K562 (cell line): Measurements from ENCODE around the gene SLC27A2. TPM values are rescaled to one million over a fixed set of nuclear protein-coding genes. Genes with fewer than 3 reads are reported as not detected.

Source experiments
- ATAC-seq: fragments of 200-7000 bp; cut with Tn5 transposase; 3 replicates; pipeline ENCODE4 v1.9.1; 2020; ENCODE audit warnings: moderate library complexity
- BruUV-seq: library from RNA; stranded (reverse); fragments of 400-500 nt; replicated peaks from 2 replicates; lab custom pipeline; 2021; lab: Mats Ljungman, UMichigan
- CTCF ChIA-PET: fragments of 300-600 bp; formaldehyde crosslinking; extraction: SDS; loops from one replicate; lab custom pipeline; 2021; ENCODE audit warnings: low intra/inter-chr PET ratio; lab: Yijun Ruan, JAX
- POLR2A ChIA-PET: fragments of 300-600, 350-650 bp; sonication (Branson Sonifier 250); formaldehyde crosslinking; extraction: SDS; loops from one replicate; lab custom pipeline; 2021; ENCODE audit warnings: antibody characterized with exemption, inconsistent platforms; lab: Yijun Ruan, JAX
- DNase-seq, 4 experiments: peaks; one replicate each; pipeline versions ENCODE4 v3.0.0 to v3.0.0-alpha.2; 2011 to 2018; ENCODE audit warnings: low spot score in 3 of 4, mixed read lengths in 3 of 4; ENCODE audit errors: extremely low read depth in 1 of 4
- FAIRE-seq: peaks from 2 replicates; lab custom pipeline; 2011; peaks lifted over from hg19 to GRCh38; lab: Jason Lieb, UNC
- H2AFZ ChIP-seq: 2 replicates; pipeline ENCODE4 v1.6.0; 2011; ENCODE audit warnings: low read depth, low read length, control low read depth, inconsistent platforms
- H3K27ac ChIP-seq: fragments of 200-600 bp; 3 replicates; pipeline ENCODE4 v1.8.0; 2011; ENCODE audit warnings: low read depth, mild to moderate bottlenecking, control low read depth, inconsistent platforms, low read length, moderate library complexity, mixed read lengths; ENCODE audit errors: extremely low read depth
- H3K27me3 ChIP-seq, 2 experiments: fragments of 300-600 bp in 1 of 2; 2 replicates in 1 of 2; 3 replicates in 1 of 2; pipeline versions ENCODE4 v1.6.0 to v1.8.0; 2011; ENCODE audit warnings: inconsistent platforms in 2 of 2, low read length in 2 of 2, mild to moderate bottlenecking in 1 of 2, mixed read lengths in 1 of 2, moderate library complexity in 1 of 2; ENCODE audit not compliant: control insufficient read depth in 2 of 2, insufficient read depth in 2 of 2
- H3K36me3 ChIP-seq: fragments of 300-600 bp; 3 replicates; pipeline ENCODE4 v1.8.0; 2011; ENCODE audit warnings: mild to moderate bottlenecking, low read length, inconsistent platforms; ENCODE audit not compliant: control insufficient read depth, insufficient read depth
- H3K4me1 ChIP-seq, 2 experiments: fragments of 200-600 bp in 1 of 2; replicated peaks in 1 of 2; 2 replicates in 1 of 2; 3 replicates in 1 of 2; pipeline versions ENCODE4 v1.5.1 to v1.8.0; 2011; ENCODE audit warnings: inconsistent platforms in 2 of 2, low read length in 2 of 2, mild to moderate bottlenecking in 1 of 2, mixed read lengths in 1 of 2, moderate library complexity in 1 of 2; ENCODE audit not compliant: control insufficient read depth in 2 of 2, insufficient read depth in 2 of 2
- H3K4me2 ChIP-seq: 2 replicates; pipeline ENCODE4 v1.6.1; 2011; ENCODE audit warnings: low read length, control low read depth, inconsistent platforms, mixed read lengths; ENCODE audit not compliant: insufficient read depth
- H3K4me3 ChIP-seq: fragments of 200-600 bp; sonication (generic), shearing (Covaris generic); 2 replicates; pipeline ENCODE4 v1.5.1; 2016; ENCODE audit warnings: control low read depth, inconsistent platforms
- H3K79me2 ChIP-seq: fragments of 200-600 bp; 3 replicates; pipeline ENCODE4 v1.8.0; 2011; ENCODE audit warnings: low read length, inconsistent platforms; ENCODE audit not compliant: control insufficient read depth, insufficient read depth
- H3K9ac ChIP-seq, 2 experiments: 2 replicates each; pipeline versions ENCODE4 v1.6.0 to v1.6.1; 2011; ENCODE audit warnings: low read depth in 2 of 2, low read length in 2 of 2, control low read depth in 1 of 2, inconsistent platforms in 1 of 2, mild to moderate bottlenecking in 1 of 2, mixed read lengths in 1 of 2; ENCODE audit not compliant: insufficient read depth in 1 of 2
- H3K9me1 ChIP-seq: one replicate; pipeline ENCODE4 v1.6.0; 2011; ENCODE audit warnings: inconsistent platforms, mild to moderate bottlenecking, low read length, moderate library complexity; ENCODE audit not compliant: control insufficient read depth, insufficient read depth
- H3K9me3 ChIP-seq: replicated peaks from 2 replicates; pipeline ENCODE4 v1.5.1; 2011; ENCODE audit warnings: low read depth, low read length, inconsistent platforms; ENCODE audit not compliant: control insufficient read depth, insufficient read depth
- H4K20me1 ChIP-seq: replicated peaks from 2 replicates; pipeline ENCODE4 v1.6.1; 2011; ENCODE audit warnings: low read length, inconsistent platforms, mixed read lengths; ENCODE audit not compliant: control insufficient read depth, insufficient read depth
- BRF1 ChIP-seq: IDR thresholded peaks from 3 replicates; pipeline ENCODE4 v1.6.1; 2011; ENCODE audit warnings: borderline replicate concordance, mild to moderate bottlenecking; ENCODE audit not compliant: insufficient read length; ENCODE audit errors: extremely low read depth
- CBX3 ChIP-seq, 2 experiments: IDR thresholded peaks; 1 replicate in 1 of 2; 2 replicates in 1 of 2; pipeline ENCODE4 v1.6.1; 2012; ENCODE audit warnings: inconsistent platforms in 2 of 2, low read length in 2 of 2, borderline replicate concordance in 1 of 2, control low read depth in 1 of 2
- DDX20 ChIP-seq: fragments of 450-650 bp; IDR thresholded peaks from 2 replicates; pipeline ENCODE4 v1.6.1; 2016; ENCODE audit warnings: missing genetic modification characterization, low read depth, mild to moderate bottlenecking, missing compliant biosample characterization, moderate library complexity
- DIDO1 ChIP-seq: fragments of 450-650 bp; IDR thresholded peaks from 2 replicates; pipeline ENCODE4 v1.6.1; 2016; ENCODE audit warnings: low read depth, missing biosample characterization, missing genetic modification characterization
- FOSL1 ChIP-seq: fragments of 200-800 bp; sonication (Bioruptor generic); conservative IDR thresholded peaks from 2 replicates; pipeline ENCODE4 v1.6.1; 2016; ENCODE audit warnings: missing genetic modification characterization, missing compliant biosample characterization
- NFRKB ChIP-seq: fragments of 450-650 bp; IDR thresholded peaks from 2 replicates; pipeline ENCODE4 v1.6.1; 2016; ENCODE audit warnings: low read depth
- SRSF3 ChIP-seq: fragments of 200-400 bp; formaldehyde crosslinking; IDR thresholded peaks from 2 replicates; pipeline ENCODE4 v1.6.1; 2016; ENCODE audit warnings: mild to moderate bottlenecking, low read length, moderate library complexity; ENCODE audit not compliant: insufficient read depth
- TCF3 ChIP-seq: sonication (generic); formaldehyde crosslinking; IDR thresholded peaks from 2 replicates; pipeline ENCODE4 v1.4.0; 2020; ENCODE audit warnings: mild to moderate bottlenecking, missing genetic modification reagents
- ZBTB17 ChIP-seq: fragments of 450-650 bp; formaldehyde crosslinking; IDR thresholded peaks from 2 replicates; pipeline ENCODE4 v1.4.0; 2020; ENCODE audit warnings: mild to moderate bottlenecking
- ZNF212 ChIP-seq: fragments of 450-650 bp; formaldehyde crosslinking; IDR thresholded peaks from 2 replicates; pipeline ENCODE4 v1.4.0; 2020; ENCODE audit warnings: mild to moderate bottlenecking
- ZNF282 ChIP-seq: sonication (generic); formaldehyde crosslinking; IDR thresholded peaks from 2 replicates; pipeline ENCODE4 v1.8.1; 2023; ENCODE audit warnings: missing genetic modification reagents
- WGBS: fragments of 100-300 bp; shearing (Covaris generic); methylation state at CpG from one replicate; pipeline ENCODE4 v1.1.6; 2016; ENCODE audit warnings: low coverage, mixed read lengths; ENCODE audit not compliant: insufficient coverage; ENCODE audit errors: missing lambda C conversion rate; 5-methylcytosine and 5-hydroxymethylcytosine counted together
- in situ Hi-C: fragments of 300-500 bp; cut with MboI; formaldehyde crosslinking; loops from 4 replicates; pipeline ENCODE4 v1.15.0; 2018; ENCODE audit warnings: inconsistent platforms, mixed read lengths
- intact Hi-C: fragments of 100-400 bp; cut with micrococcal nuclease; formaldehyde crosslinking; loops from 2 replicates; pipeline ENCODE4 v1.14.2; 2022
- polyA plus RNA-seq, 8 experiments: library from polyadenylated mRNA; depleted of rRNA in 4 of 8; stranded (reverse) in 5 of 8; unstranded in 3 of 8; fragments of >200 nt; fragmentation: Nextera tagmentation in 2 of 8; fragmentation: Illumina TruSeq in 1 of 8; extraction: Ambion mirVana in 2 of 8; extraction: Trizol in 1 of 8; gene quantifications; 2 replicates each; pipeline versions ENCODE4 v1.2.1 to v1.2.3, GENCODE V29; 2011 to 2014; ENCODE audit warnings: inconsistent platforms in 1 of 8, missing spikeins in 1 of 8
- total RNA-seq, 7 experiments: library from RNA; depleted of rRNA in 6 of 7; stranded (reverse); fragments of >200 nt in 6 of 7; fragmentation: Illumina TruSeq in 2 of 7; extraction: Trizol in 2 of 7; gene quantifications; 2 replicates each; pipeline versions ENCODE4 v1.2.1 to v1.2.3, GENCODE V29; 2011 to 2021; ENCODE audit warnings: low replicate concordance in 1 of 7
- TF ChIP-seq, protein P1 (sequence below): sonication (generic); formaldehyde crosslinking; IDR thresholded peaks from 2 replicates; pipeline ENCODE4 v1.8.1; 2023; ENCODE audit warnings: mild to moderate bottlenecking, missing genetic modification reagents
- TF ChIP-seq, protein P2 (sequence below): fragments of 450-650 bp; IDR thresholded peaks from 2 replicates; pipeline ENCODE4 v1.6.1; 2017; ENCODE audit warnings: antibody characterized with exemption

SLC27A2 gene
- total and polyA plus RNA-seq, 9 of the 15 experiments (the other 6 are each of a cell fraction or from before 2014, with no cell fraction given): 4.9 to 38.0 (median 22.7) TPM

DNA sequence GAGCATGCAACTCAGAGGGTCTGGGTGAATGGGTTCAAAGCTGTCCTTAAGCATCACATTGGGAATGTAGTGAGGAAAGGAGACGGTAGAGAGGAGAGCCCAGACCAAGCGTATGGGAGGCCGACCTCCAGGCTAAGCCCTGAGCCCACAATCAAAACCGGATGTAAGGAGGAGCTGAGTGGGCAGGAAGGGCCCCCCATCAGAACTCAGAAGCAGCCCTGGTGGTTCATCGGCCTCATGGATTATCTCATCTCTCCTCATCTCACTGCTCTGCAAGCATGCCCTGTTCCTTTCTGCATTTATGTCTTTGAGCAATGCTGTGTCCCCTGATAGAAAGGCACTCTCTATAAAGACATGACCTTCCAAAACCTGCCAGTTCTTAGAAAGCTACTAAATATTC, 77.3 kb downstream of the SLC27A2 start:
- DNase-seq (peak in 1 of 4 experiments; percentile 27), FAIRE-seq (no peak), ATAC-seq (no peak)
- Histone ChIP-seq H3K9me3 (no peaks in the 10 kb centered on the region), H3K27me3 (no peaks in the 10 kb centered on the region), H3K4me2 (peak overlapping the region; percentile 65), H3K27ac (peak overlapping the region; percentile 85; the same call in 2 of the 3 replicates), H4K20me1 (no peaks in the 10 kb centered on the region), H3K79me2 (no peaks in the 10 kb centered on the region), H3K4me1 (peaks cover 51 to 63% of the 10 kb centered on the region in 2 experiments), H3K9ac (no peak overlapping the region), H3K4me3 (no peak overlapping the region), H2AFZ (peak overlapping the region; percentile 53), H3K36me3 (no peaks in the 10 kb centered on the region), H3K9me1 (no peaks in the 10 kb centered on the region)
- CTCF ChIA-PET: no interaction called here
- in situ Hi-C loops (no loop called here), intact Hi-C loops (no loop called here)
- WGBS: 52% methylated on average over 4 of the region's 5 CpGs
- POLR2A ChIA-PET: interaction anchor here (1.0 to 3.4 kb wide), 2 partner anchors 9 to 70 kb away, joined by 5 to 28 read pairs; no protein-coding TSS in a partner anchor
- BruUV-seq: no TSS peak
- TF ChIP-seq, protein P1, sequence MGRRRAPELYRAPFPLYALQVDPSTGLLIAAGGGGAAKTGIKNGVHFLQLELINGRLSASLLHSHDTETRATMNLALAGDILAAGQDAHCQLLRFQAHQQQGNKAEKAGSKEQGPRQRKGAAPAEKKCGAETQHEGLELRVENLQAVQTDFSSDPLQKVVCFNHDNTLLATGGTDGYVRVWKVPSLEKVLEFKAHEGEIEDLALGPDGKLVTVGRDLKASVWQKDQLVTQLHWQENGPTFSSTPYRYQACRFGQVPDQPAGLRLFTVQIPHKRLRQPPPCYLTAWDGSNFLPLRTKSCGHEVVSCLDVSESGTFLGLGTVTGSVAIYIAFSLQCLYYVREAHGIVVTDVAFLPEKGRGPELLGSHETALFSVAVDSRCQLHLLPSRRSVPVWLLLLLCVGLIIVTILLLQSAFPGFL (CRISPR knock-in tag): no peak
- TF ChIP-seq NFRKB (no peak), ZNF282 (no peak), CBX3 (IDR thresholded peaks at IDR 0.05; ENCODE audit: borderline replicate concordance in 1 of 2, low read length in 2 of 2) (no peak), DIDO1 (tag) (no peak), BRF1 (no peak), FOSL1 (tag) (no peak), SRSF3 (no peak), DDX20 (tag) (no peak), ZNF212 (CRISPR knock-in tag) (no peak), TCF3 (CRISPR knock-in tag) (no peak), ZBTB17 (CRISPR knock-in tag) (no peak)
- TF ChIP-seq, protein P2, sequence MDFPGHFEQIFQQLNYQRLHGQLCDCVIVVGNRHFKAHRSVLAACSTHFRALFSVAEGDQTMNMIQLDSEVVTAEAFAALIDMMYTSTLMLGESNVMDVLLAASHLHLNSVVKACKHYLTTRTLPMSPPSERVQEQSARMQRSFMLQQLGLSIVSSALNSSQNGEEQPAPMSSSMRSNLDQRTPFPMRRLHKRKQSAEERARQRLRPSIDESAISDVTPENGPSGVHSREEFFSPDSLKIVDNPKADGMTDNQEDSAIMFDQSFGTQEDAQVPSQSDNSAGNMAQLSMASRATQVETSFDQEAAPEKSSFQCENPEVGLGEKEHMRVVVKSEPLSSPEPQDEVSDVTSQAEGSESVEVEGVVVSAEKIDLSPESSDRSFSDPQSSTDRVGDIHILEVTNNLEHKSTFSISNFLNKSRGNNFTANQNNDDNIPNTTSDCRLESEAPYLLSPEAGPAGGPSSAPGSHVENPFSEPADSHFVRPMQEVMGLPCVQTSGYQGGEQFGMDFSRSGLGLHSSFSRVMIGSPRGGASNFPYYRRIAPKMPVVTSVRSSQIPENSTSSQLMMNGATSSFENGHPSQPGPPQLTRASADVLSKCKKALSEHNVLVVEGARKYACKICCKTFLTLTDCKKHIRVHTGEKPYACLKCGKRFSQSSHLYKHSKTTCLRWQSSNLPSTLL: no peak
- TF ChIP-seq, all 486 proteins: peak for 0
